Ovary (tissue), 3 donors: ENCODE results near the gene CDSN.

Source experiments
- CTCF ChIP-seq, 3 donors: fragments of 450-650 bp in 2 of 3; fragments of 200-600 bp in 1 of 3; IDR thresholded peaks; one replicate each; pipeline versions ENCODE4 v1.5.1 to v1.8.0; 2016 to 2022; ENCODE audit warnings: antibody characterized with exemption in 3 of 3, mild to moderate bottlenecking in 1 of 3
- EP300 ChIP-seq: sonication (generic); formaldehyde crosslinking; IDR thresholded peaks from one replicate; pipeline ENCODE4 v1.6.1; 2017; ENCODE audit warnings: antibody characterized with exemption
- POLR2A ChIP-seq: fragments of 450-650 bp; IDR thresholded peaks from one replicate; pipeline ENCODE4 v1.6.1; 2017; ENCODE audit warnings: antibody characterized with exemption, mild to moderate bottlenecking, moderate library complexity
- donor health status: DM: no; HTN: no; CAD: no.

GRCh38 chr6:31090973-31091364 lies 29.3 kb downstream of the CDSN start:
- TF ChIP-seq CTCF (IDR thresholded peaks at IDR 0.05) (no peak), POLR2A (no peak), EP300 (no peak)
